ENCODE measurements around the gene NPFF. TPM values are rescaled to one million over a fixed set of nuclear protein-coding genes. Genes with fewer than 3 reads are reported as not detected.

The NPFF gene
- total and polyA plus RNA-seq, 2 of the 13 experiments (the other 11 are each of a cell fraction or from before 2014, with no cell fraction given) = not detected

DNA sequence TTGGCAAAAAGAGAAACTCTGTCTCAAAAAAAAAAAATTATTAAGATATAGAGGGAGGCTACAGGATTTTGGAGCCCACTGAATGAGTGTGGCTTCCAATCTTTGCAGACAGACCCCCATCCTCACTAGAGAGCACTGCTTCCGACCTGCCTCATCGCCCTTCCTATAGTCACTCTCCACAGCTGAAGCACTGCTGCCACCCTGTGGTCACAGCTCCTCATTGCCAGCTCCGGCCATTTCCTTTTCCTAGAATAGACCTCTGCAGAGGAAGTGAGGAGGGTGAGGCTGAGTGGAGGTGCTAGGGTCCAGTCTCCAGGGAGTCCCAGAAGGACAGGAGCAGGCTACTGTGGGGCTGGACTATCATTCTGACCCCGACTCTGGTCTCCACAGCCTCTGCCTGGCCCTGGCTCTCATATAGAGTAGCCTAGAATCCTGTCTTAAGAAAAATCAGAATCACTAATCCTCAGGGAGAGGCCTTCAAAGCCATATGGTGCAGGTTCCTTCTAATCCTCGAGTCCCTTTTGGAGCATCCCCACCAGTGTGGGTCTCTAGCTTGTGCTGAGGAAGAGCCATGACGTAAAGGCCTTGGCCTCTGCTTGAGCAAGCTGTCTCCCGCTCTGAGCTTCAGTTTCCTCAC lies 1.4 kb upstream of the NPFF start (continued):
- TF ChIP-seq, protein P1, sequence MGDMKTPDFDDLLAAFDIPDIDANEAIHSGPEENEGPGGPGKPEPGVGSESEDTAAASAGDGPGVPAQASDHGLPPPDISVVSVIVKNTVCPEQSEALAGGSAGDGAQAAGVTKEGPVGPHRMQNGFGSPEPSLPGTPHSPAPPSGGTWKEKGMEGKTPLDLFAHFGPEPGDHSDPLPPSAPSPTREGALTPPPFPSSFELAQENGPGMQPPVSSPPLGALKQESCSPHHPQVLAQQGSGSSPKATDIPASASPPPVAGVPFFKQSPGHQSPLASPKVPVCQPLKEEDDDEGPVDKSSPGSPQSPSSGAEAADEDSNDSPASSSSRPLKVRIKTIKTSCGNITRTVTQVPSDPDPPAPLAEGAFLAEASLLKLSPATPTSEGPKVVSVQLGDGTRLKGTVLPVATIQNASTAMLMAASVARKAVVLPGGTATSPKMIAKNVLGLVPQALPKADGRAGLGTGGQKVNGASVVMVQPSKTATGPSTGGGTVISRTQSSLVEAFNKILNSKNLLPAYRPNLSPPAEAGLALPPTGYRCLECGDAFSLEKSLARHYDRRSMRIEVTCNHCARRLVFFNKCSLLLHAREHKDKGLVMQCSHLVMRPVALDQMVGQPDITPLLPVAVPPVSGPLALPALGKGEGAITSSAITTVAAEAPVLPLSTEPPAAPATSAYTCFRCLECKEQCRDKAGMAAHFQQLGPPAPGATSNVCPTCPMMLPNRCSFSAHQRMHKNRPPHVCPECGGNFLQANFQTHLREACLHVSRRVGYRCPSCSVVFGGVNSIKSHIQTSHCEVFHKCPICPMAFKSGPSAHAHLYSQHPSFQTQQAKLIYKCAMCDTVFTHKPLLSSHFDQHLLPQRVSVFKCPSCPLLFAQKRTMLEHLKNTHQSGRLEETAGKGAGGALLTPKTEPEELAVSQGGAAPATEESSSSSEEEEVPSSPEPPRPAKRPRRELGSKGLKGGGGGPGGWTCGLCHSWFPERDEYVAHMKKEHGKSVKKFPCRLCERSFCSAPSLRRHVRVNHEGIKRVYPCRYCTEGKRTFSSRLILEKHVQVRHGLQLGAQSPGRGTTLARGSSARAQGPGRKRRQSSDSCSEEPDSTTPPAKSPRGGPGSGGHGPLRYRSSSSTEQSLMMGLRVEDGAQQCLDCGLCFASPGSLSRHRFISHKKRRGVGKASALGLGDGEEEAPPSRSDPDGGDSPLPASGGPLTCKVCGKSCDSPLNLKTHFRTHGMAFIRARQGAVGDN (CRISPR knock-in tag; IDR thresholded peaks at IDR 0.05) = peak; percentile 15; the same call in 1 of the 2 replicates
- TF ChIP-seq NR2F6 (IDR thresholded peaks at IDR 0.05) = no peak
- 0 out of 2 replicates have a peak, but pooled peaks have one; percentile 22 for TF ChIP-seq NR2F6 (CRISPR knock-in tag; IDR thresholded peaks at IDR 0.05)
- 0 out of 2 replicates have a peak, but pooled peaks have one; percentile 39 for TF ChIP-seq ZNF572 (CRISPR knock-in tag; IDR thresholded peaks at IDR 0.05)
- TF ChIP-seq SIN3A (IDR thresholded peaks at IDR 0.05; ENCODE audit: borderline replicate concordance, low read depth, low read length) = no peak
- 0 out of 2 replicates have a peak, but pooled peaks have one; percentile 51 for TF ChIP-seq AHR (CRISPR knock-in tag; IDR thresholded peaks at IDR 0.05)
- TF ChIP-seq, protein P2, sequence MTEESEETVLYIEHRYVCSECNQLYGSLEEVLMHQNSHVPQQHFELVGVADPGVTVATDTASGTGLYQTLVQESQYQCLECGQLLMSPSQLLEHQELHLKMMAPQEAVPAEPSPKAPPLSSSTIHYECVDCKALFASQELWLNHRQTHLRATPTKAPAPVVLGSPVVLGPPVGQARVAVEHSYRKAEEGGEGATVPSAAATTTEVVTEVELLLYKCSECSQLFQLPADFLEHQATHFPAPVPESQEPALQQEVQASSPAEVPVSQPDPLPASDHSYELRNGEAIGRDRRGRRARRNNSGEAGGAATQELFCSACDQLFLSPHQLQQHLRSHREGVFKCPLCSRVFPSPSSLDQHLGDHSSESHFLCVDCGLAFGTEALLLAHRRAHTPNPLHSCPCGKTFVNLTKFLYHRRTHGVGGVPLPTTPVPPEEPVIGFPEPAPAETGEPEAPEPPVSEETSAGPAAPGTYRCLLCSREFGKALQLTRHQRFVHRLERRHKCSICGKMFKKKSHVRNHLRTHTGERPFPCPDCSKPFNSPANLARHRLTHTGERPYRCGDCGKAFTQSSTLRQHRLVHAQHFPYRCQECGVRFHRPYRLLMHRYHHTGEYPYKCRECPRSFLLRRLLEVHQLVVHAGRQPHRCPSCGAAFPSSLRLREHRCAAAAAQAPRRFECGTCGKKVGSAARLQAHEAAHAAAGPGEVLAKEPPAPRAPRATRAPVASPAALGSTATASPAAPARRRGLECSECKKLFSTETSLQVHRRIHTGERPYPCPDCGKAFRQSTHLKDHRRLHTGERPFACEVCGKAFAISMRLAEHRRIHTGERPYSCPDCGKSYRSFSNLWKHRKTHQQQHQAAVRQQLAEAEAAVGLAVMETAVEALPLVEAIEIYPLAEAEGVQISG (CRISPR knock-in tag; IDR thresholded peaks at IDR 0.05) = peak; percentile 63
- no peak for TF ChIP-seq MATR3 (CRISPR knock-in tag; IDR thresholded peaks at IDR 0.05)
- no peak for TF ChIP-seq ZNF577 (CRISPR knock-in tag; IDR thresholded peaks at IDR 0.05; ENCODE audit: borderline replicate concordance, low read depth)
- TF ChIP-seq, protein P3, sequence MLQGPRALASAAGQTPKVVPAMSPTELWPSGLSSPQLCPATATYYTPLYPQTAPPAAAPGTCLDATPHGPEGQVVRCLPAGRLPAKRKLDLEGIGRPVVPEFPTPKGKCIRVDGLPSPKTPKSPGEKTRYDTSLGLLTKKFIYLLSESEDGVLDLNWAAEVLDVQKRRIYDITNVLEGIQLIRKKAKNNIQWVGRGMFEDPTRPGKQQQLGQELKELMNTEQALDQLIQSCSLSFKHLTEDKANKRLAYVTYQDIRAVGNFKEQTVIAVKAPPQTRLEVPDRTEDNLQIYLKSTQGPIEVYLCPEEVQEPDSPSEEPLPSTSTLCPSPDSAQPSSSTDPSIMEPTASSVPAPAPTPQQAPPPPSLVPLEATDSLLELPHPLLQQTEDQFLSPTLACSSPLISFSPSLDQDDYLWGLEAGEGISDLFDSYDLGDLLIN (CRISPR knock-in tag; IDR thresholded peaks at IDR 0.05; ENCODE audit: borderline replicate concordance) = no peak
- TF ChIP-seq PHB2 (IDR thresholded peaks at IDR 0.05; ENCODE audit: partially characterized antibody) = no peak
- peak; percentile 53; the same call in 1 of the 2 replicates for TF ChIP-seq THAP11 (CRISPR knock-in tag; IDR thresholded peaks at IDR 0.05)
- peak; percentile 40; the same call in 1 of the 2 replicates for TF ChIP-seq SAP130 (CRISPR knock-in tag; IDR thresholded peaks at IDR 0.05; ENCODE audit: low read depth)
- TF ChIP-seq, protein P4, sequence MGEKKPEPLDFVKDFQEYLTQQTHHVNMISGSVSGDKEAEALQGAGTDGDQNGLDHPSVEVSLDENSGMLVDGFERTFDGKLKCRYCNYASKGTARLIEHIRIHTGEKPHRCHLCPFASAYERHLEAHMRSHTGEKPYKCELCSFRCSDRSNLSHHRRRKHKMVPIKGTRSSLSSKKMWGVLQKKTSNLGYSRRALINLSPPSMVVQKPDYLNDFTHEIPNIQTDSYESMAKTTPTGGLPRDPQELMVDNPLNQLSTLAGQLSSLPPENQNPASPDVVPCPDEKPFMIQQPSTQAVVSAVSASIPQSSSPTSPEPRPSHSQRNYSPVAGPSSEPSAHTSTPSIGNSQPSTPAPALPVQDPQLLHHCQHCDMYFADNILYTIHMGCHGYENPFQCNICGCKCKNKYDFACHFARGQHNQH (CRISPR knock-in tag; IDR thresholded peaks at IDR 0.05) = peak; percentile 58; the same call in 1 of the 2 replicates
- TF ChIP-seq, protein P5, sequence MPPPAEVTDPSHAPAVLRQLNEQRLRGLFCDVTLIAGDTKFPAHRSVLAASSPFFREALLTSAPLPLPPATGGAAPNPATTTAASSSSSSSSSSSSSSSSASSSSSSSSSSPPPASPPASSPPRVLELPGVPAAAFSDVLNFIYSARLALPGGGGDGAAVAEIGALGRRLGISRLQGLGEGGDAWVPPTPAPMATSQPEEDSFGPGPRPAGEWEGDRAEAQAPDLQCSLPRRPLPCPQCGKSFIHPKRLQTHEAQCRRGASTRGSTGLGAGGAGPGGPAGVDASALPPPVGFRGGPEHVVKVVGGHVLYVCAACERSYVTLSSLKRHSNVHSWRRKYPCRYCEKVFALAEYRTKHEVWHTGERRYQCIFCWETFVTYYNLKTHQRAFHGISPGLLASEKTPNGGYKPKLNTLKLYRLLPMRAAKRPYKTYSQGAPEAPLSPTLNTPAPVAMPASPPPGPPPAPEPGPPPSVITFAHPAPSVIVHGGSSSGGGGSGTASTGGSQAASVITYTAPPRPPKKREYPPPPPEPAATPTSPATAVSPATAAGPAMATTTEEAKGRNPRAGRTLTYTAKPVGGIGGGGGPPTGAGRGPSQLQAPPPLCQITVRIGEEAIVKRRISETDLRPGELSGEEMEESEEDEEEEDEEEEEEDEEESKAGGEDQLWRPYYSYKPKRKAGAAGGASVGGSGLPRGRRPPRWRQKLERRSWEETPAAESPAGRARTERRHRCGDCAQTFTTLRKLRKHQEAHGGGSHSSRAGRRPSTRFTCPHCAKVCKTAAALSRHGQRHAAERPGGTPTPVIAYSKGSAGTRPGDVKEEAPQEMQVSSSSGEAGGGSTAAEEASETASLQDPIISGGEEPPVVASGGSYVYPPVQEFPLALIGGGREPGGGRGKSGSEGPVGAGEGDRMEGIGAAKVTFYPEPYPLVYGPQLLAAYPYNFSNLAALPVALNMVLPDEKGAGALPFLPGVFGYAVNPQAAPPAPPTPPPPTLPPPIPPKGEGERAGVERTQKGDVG (CRISPR knock-in tag; IDR thresholded peaks at IDR 0.05; ENCODE audit: borderline replicate concordance) = no peak
- TF ChIP-seq ZMAT3 (CRISPR knock-in tag; conservative IDR thresholded peaks at IDR 0.05) = 0 out of 2 replicates have a peak, but pooled peaks have one; percentile 36
- no peak for TF ChIP-seq NFKBIZ (CRISPR knock-in tag; IDR thresholded peaks at IDR 0.05)
